BE2C (cell line): Measurements from ENCODE around the gene IDUA.
A peak's percentile ranks its signal among the peaks of the same experiment; 100 is the strongest.

Experiments used
- DNase-seq: peaks from one replicate; pipeline ENCODE4 v3.0.0-alpha.2; 2020
- H3K27me3 ChIP-seq: fragments of 250-450 bp; sonication (Bioruptor Pico); 2 replicates; pipeline ENCODE4 v1.5.1; 2020; ENCODE audit warnings: mild to moderate bottlenecking
- H3K36me3 ChIP-seq: fragments of 250-450 bp; sonication (Bioruptor Pico); 2 replicates; pipeline ENCODE4 v1.5.1; 2020; ENCODE audit warnings: mild to moderate bottlenecking
- H3K4me1 ChIP-seq: fragments of 250-450 bp; sonication (Bioruptor Pico); 2 replicates; pipeline ENCODE4 v1.5.1; 2020
- H3K4me3 ChIP-seq: 2 replicates; pipeline ENCODE4 v1.5.1; 2011; ENCODE audit warnings: low read depth, low read length
- H3K9me3 ChIP-seq: fragments of 250-450 bp; sonication (Bioruptor Pico); 2 replicates; pipeline ENCODE4 v1.5.1; 2020
- CTCF ChIP-seq: IDR thresholded peaks from 2 replicates; pipeline ENCODE4 v1.5.1; 2012; ENCODE audit warnings: mild to moderate bottlenecking, low read depth, low read length

The IDUA gene

GRCh38 chr4:1027219-1027914 is 40.5 kb downstream of the IDUA start:
- H3K36me3 ChIP-seq = no peaks in the 10 kb centered on the region
- no peak for TF ChIP-seq CTCF
- no peaks in the 10 kb centered on the region for H3K4me1 ChIP-seq
- H3K27me3 ChIP-seq = peaks cover 10% of the 10 kb centered on the region
- H3K4me3 ChIP-seq = no peak overlapping the region
- H3K9me3 ChIP-seq = no peaks in the 10 kb centered on the region
- no peak for DNase-seq

DNA sequence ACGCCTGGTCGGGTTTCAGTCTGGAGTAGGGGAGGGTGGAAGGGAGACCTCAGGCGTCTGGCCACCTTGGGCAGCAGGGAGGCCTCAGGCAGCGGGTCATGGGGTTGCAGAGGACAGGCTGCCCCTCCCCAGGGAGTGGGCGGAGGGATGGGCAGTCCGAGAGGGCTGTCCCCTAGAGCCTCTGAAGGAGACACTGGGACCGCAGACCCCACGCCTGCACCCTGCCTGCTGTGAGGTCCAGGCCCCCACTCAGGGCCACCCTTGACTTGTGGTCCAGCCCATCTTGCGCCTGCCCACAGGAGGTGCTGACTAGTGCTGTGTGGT is 41.0 kb downstream of the IDUA start:
- Histone ChIP-seq H3K9me3 (no peaks in the 10 kb centered on the region), H3K27me3 (peaks cover 11% of the 10 kb centered on the region), H3K36me3 (no peaks in the 10 kb centered on the region), H3K4me3 (no peak overlapping the region), H3K4me1 (no peaks in the 10 kb centered on the region)
- TF ChIP-seq CTCF = no peak
- DNase-seq = no peak

- Histone ChIP-seq H3K27me3 (peaks cover 17% of the 10 kb centered on the region), H3K4me1 (no peaks in the 10 kb centered on the region)
- TF ChIP-seq CTCF = no peak
Measured at GRCh38 chr4:1028574-1029220, 41.9 kb downstream of the IDUA start.

GRCh38 chr4:1029529-1029928 is 42.7 kb downstream of the IDUA start:
- TF ChIP-seq CTCF = no peak
- no peak for DNase-seq
- Histone ChIP-seq H3K4me3 (no peak overlapping the region), H3K4me1 (no peaks in the 10 kb centered on the region), H3K36me3 (no peaks in the 10 kb centered on the region), H3K9me3 (no peaks in the 10 kb centered on the region), H3K27me3 (peaks cover 17% of the 10 kb centered on the region)

More at GRCh38 chr4:1028574-1029220, 41.9 kb downstream of the IDUA start:
- Histone ChIP-seq H3K9me3 (no peaks in the 10 kb centered on the region), H3K4me3 (no peak overlapping the region), H3K36me3 (no peaks in the 10 kb centered on the region)
- no peak for DNase-seq

GRCh38 chr4:1030031-1030430 is 43.2 kb downstream of the IDUA start:
- H3K27me3 ChIP-seq = peaks cover 17% of the 10 kb centered on the region
- DNase-seq = peak; percentile 70
- no peaks in the 10 kb centered on the region for H3K36me3 ChIP-seq
- no peaks in the 10 kb centered on the region for H3K4me1 ChIP-seq
- no peak overlapping the region for H3K4me3 ChIP-seq
- no peak for TF ChIP-seq CTCF
- H3K9me3 ChIP-seq = no peaks in the 10 kb centered on the region

DNA sequence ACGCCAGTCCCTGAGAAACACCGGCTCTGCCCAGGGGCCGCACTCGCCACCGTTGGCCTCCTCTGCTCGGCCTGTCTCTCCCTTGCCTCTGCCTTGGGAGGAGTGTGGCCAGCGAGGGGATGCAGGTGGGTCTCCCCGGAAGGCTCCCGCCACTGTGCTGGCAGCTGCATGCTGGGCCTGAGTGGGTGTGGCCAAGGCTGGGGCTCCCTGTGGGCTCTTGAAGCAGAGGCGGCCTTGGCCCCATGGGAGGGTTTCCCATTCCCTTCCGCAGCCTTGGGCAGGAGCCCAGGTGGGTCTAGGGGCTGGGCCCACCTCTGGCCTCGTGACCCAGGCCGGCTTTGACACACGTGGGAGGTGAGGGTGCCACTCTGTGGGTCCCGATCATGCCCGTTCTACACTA is 43.7 kb downstream of the IDUA start:
- no peak overlapping the region for H3K4me3 ChIP-seq

More for the DNA sequence above, 43.7 kb downstream of the IDUA start:
- H3K4me1 ChIP-seq = no peaks in the 10 kb centered on the region
- H3K9me3 ChIP-seq = no peaks in the 10 kb centered on the region
- peaks cover 17% of the 10 kb centered on the region for H3K27me3 ChIP-seq
- no peak for TF ChIP-seq CTCF
- DNase-seq = no peak
- H3K36me3 ChIP-seq = no peaks in the 10 kb centered on the region
